ENCODE measurements around the gene PHKB. TPM values are rescaled to one million over a fixed set of nuclear protein-coding genes. Genes with fewer than 3 reads are reported as not detected.

The PHKB gene
- total RNA-seq, 1 donor from 2014 or later = 54.4 TPM

DNA sequence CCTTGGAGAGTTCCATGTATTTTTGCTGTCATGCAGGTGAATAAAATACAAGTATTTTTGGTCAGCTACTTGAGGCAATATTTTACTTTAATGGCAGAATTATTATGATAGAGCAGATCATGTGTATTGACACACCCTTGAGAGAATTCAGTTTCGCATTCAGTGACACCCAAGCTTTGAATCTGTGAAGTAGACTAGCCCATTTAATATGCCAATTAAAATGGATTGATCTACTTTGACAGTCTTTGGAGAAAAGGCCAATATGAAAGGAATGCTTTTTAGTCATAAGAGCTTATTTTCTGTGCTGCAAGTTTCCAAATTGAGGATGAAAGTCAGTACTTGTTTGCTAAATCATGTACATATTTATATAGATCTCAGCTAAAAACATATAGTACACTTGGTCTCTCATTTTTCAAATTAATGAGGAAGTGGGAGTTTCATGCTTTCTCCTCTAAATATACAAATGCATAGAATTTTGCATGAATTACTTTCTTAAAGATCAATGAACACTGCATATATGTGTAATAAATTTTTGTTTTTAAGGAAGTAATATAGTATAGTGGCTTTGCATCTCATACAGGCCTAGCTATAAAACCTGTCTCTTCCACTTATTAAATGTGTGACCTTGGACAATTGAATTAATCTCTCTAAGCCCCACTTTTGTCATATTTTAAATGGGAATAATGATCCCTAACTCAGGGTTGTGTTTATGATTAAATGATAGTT lies 161.5 kb downstream of the PHKB start:
- no peak for DNase-seq (ENCODE audit: low spot score)

DNA sequence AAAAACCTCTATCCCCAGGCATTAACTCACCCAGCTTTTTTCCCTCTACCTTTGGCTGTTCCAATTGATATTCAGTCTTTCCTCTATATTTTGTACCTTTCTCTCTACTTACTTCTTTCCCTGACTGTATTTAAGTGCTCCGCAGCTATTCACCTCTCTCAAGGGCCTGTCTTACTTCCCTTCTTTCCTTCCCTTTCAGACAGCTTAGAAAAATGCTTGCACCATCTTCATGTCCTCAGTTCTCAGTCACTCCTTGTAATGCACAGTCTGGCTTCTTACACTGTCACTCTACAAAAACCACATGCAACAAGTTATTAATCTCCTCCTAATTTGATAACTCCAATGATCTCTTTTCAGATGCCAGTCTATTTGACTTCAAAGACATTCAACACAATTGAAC lies 163.4 kb downstream of the PHKB start:
- no peak for DNase-seq (ENCODE audit: low spot score)

- DNase-seq (ENCODE audit: low spot score) = no peak
Observed at GRCh38 chr16:47625115-47625567, 164.0 kb downstream of the PHKB start.

- DNase-seq (ENCODE audit: low spot score) = no peak
Observed at GRCh38 chr16:47626246-47626645, 165.1 kb downstream of the PHKB start.

GRCh38 chr16:47627085-47627639 lies 166.0 kb downstream of the PHKB start:
- no peak for DNase-seq (ENCODE audit: low spot score)

GRCh38 chr16:47627721-47628120 lies 166.6 kb downstream of the PHKB start:
- DNase-seq (ENCODE audit: low spot score) = no peak

GRCh38 chr16:47631131-47631530 lies 170.0 kb downstream of the PHKB start:
- DNase-seq (ENCODE audit: low spot score) = no peak

DNA sequence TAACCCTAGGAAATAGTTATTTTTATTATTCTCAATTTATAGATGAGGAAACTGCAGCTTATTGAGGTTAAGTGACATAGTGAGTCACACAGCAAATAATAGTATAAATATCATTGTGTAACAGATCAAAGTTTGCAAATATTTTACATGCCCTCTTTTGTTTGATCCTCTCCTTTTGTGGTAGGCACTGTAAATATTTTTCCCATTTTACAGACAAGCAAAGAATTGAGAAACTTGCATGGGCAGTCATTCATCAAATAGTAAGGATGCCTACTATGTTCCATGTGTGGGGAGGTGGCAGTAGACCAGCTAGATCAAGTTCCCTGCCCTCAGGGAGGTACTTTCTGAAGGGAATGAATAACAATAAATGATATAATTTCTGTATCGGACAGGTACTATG lies 173.0 kb downstream of the PHKB start:
- no peak for DNase-seq (ENCODE audit: low spot score)

- DNase-seq (ENCODE audit: low spot score) = no peak
Observed at GRCh38 chr16:47634727-47635126, 173.6 kb downstream of the PHKB start.

- DNase-seq (ENCODE audit: low spot score) = no peak
Observed at GRCh38 chr16:47636501-47637099, 175.5 kb downstream of the PHKB start.

DNA sequence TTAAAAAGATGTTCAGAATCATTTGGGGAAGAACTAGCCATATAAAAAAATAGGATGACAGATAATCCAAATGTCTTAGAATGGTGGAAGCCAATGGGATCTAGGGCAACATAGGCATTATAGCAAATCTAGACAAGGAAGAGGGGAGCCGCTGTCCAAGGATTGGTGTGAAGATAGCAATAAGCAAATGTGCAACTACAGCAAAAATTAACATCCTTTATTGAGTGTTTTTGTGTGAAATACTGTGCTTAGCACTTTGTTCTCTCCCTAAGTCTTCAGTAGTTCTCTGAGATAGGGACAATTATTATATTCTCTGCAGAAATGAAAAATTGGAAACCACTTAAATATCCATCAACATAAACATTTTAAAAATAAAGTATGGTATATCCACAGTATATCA lies 177.0 kb downstream of the PHKB start:
- no peak for DNase-seq (ENCODE audit: low spot score)

DNA sequence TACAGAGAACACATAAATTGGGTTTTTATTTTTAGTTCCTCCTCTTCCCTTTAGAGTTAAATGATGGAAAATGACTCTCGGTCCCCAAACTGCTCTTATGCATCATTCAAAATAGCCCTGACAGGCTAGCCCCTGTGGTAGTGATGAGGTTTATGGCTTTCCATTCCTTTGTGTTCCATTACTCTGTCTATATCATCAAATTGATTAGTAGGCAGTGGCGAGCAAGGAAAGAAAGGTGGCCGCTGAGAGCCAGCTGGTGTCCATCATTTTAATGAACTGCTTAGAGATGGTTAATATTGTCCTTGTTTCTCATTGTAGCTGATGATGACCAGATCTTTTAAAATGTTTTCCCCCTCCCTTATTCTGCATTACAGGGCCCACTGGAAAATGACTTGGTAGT lies 179.5 kb downstream of the PHKB start:
- DNase-seq (ENCODE audit: low spot score) = no peak

DNA sequence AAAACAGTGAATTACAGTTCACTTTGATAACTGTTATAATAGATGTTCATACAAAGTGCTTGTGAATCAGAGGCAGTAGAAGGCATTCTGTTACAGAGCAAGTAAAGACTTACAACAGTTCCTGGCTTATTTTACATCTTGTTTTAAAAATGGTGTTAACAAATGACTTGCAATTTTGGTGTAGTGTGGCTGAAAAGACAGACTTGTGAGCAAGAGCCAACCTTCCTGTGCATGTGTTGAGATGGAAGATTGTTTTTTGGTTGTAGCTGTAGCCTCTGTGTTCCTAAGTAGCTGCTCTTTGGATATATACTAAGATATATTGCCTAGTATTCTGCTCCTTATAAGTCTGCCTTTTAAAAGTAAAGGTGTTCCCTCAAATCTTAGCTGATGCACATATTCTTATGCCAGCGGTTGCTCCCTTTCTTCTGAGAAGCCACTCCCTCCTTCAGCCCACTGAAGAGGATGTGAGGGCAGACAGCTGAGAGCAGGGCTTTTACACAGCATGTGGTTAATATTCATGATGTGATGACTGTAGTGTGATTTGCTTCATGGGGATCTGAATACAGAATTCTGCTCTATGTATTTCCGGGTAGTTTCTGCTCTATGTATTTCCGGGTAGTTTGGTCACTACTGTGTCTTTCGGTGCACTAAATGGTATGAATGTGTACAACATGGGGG lies 182.3 kb downstream of the PHKB start:
- DNase-seq (ENCODE audit: low spot score) = no peak

DNA sequence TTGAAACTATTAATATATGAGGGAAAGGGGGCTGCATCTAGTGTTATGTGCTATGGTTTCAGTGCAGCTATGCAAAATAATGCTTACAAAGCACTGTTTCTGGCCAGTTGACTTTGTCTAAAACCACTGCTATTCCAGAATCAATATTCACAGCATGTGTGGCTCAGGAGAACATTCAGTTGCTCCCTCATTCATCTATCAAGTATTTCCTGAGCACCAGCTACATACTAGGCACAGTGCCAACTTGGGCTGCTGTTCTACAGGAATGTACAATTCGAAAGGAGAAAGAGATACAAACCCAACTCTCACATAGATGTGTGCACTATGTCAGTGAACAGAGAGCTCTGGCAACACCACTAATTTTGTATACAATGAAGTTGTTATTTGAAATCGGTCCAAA lies 183.0 kb downstream of the PHKB start:
- DNase-seq (ENCODE audit: low spot score) = no peak

GRCh38 chr16:47644661-47645060 lies 183.5 kb downstream of the PHKB start:
- no peak for DNase-seq (ENCODE audit: low spot score)

DNA sequence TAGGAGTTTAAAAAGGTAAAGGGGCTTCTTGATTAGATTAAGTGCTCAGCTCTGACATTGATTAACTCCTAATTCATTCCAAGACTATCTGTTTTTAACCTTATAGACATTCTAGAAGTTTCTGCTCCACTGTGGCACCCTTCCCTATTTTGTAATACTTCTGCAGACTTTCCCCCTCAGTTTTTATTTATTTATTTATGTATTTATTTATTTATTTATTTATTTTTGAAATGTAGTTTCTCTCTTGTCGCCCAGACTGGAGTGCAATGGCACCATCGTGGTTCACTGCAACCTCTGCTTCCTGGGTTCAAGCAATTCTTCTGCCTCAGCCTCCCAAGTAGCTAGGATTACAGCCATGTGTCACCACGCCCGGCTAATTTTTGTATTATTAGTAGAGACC lies 185.8 kb downstream of the PHKB start:
- DNase-seq (ENCODE audit: low spot score) = no peak

DNA sequence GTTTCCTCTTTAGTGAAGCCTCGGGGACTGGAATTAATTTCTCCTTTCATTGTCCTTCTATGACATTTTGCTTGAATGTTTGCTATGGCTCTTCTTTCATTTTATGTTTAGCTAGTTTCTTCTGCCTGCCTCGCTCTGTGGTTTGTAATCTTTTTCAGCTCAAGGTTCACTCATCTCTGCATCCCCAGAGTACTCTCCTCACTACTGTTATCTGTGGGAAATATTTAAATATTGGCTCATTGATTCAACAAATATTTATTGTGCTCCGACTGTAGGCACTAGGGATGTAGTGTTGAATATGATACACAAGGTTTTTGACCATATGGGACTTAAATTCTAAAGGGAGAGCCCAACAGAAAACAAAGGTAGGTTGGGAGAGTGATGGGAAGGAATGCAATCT lies 195.9 kb downstream of the PHKB start:
- DNase-seq (ENCODE audit: low spot score) = no peak

- no peak for DNase-seq (ENCODE audit: low spot score)
Observed at GRCh38 chr16:47657977-47658376, 196.8 kb downstream of the PHKB start.

DNA sequence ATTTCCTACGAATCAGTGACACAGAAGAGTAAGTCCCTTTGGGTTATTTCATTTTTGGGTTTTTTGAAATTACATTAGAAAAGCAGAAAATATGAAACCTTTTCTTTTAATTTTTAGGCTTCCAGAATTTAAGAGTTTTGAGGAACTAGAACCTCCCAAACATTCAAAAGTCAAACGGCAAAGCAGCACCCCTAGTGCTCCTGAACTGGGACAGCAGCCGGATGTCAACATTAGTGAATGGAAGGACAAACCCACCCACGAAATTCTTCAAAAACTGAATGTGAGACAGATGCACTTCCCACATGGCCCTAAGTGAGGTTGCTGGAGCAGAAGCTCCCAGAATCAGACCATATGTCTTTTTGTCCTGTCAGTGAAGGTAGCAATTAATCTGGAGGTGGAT lies 199.4 kb downstream of the PHKB start:
- no peak for DNase-seq (ENCODE audit: low spot score)

GRCh38 chr16:47664653-47665325 lies 203.7 kb downstream of the PHKB start:
- DNase-seq (ENCODE audit: low spot score) = peak; percentile 22

- DNase-seq (ENCODE audit: low spot score) = no peak
Observed at GRCh38 chr16:47666434-47666833, 205.3 kb downstream of the PHKB start.

GRCh38 chr16:47667956-47668355 lies 206.8 kb downstream of the PHKB start:
- DNase-seq (ENCODE audit: low spot score) = no peak

Data from umbilical cord (tissue), 2 donors.